VCaP (cell line): ENCODE measurements around the gene ENPP6.
"Not testable (repeated sequence)": the region's sequence is repeated elsewhere in the genome, so short reads cannot be mapped to it uniquely, and the experiment has no call there.

ENCODE experiments used
- H3K27ac ChIP-seq: fragments of 450-650 bp; 2 replicates; pipeline ENCODE4 v1.5.1; 2017
- CTCF ChIP-seq: fragments of 450-650 bp; conservative IDR thresholded peaks from 2 replicates; pipeline ENCODE4 v1.5.1; 2017; ENCODE audit warnings: mild to moderate bottlenecking, moderate library complexity

ENPP6 gene

GRCh38 chr4:184064877-184065276, 152.8 kb downstream of the ENPP6 start:
- no peak overlapping the region for H3K27ac ChIP-seq
- TF ChIP-seq CTCF, result no peak

GRCh38 chr4:184062769-184063168, 154.9 kb downstream of the ENPP6 start:
- no peak overlapping the region for H3K27ac ChIP-seq
- no peak for TF ChIP-seq CTCF

- H3K27ac ChIP-seq, result no peak overlapping the region
- TF ChIP-seq CTCF, result no peak
These were observed 156.1 kb downstream of the ENPP6 start for GRCh38 chr4:184061582-184061981.

- TF ChIP-seq CTCF, result no peak
- no peak overlapping the region for H3K27ac ChIP-seq
These were observed 158.6 kb downstream of the ENPP6 start for GRCh38 chr4:184059099-184059498.

GRCh38 chr4:184058026-184058425, 159.6 kb downstream of the ENPP6 start:
- H3K27ac ChIP-seq, result no peak overlapping the region
- no peak for TF ChIP-seq CTCF

GRCh38 chr4:184056877-184057276, 160.8 kb downstream of the ENPP6 start:
- no peak for TF ChIP-seq CTCF
- no peak overlapping the region for H3K27ac ChIP-seq

GRCh38 chr4:184053434-184053833, 164.2 kb downstream of the ENPP6 start:
- no peak overlapping the region for H3K27ac ChIP-seq
- TF ChIP-seq CTCF, result no peak

- no peak for TF ChIP-seq CTCF
- no peak overlapping the region for H3K27ac ChIP-seq
These were observed 165.1 kb downstream of the ENPP6 start for GRCh38 chr4:184052616-184053015.

- not testable (repeated sequence) for H3K27ac ChIP-seq
These were observed 166.4 kb downstream of the ENPP6 start for GRCh38 chr4:184051262-184051661.
